Endothelial cell (in vitro differentiated cells): ENCODE results near the gene PTPA. TPM values are rescaled to one million over a fixed set of nuclear protein-coding genes. Genes with fewer than 3 reads are reported as not detected.

Experiments
- DNase-seq: peaks from one replicate; pipeline ENCODE4 v3.0.0; 2021; ENCODE audit warnings: low spot score
- H3K27ac Mint-ChIP-seq: one replicate; pipeline ENCODE4 v1.8.0; 2021; ENCODE audit warnings: mixed read lengths, inconsistent platforms; ENCODE audit not compliant: unreplicated experiment
- H3K27me3 Mint-ChIP-seq: one replicate; pipeline ENCODE4 v1.8.0; 2021; ENCODE audit warnings: mild to moderate bottlenecking, moderate library complexity, mixed read lengths, inconsistent platforms; ENCODE audit not compliant: unreplicated experiment
- H3K36me3 Mint-ChIP-seq: one replicate; pipeline ENCODE4 v1.8.0; 2021; ENCODE audit warnings: mild to moderate bottlenecking, low read depth, mixed read lengths, inconsistent platforms; ENCODE audit not compliant: unreplicated experiment
- H3K4me1 Mint-ChIP-seq: one replicate; pipeline ENCODE4 v1.8.0; 2021; ENCODE audit warnings: mild to moderate bottlenecking, mixed read lengths, inconsistent platforms; ENCODE audit not compliant: unreplicated experiment
- H3K4me3 Mint-ChIP-seq: one replicate; pipeline ENCODE4 v1.8.0; 2021; ENCODE audit warnings: mild to moderate bottlenecking, mixed read lengths, inconsistent platforms; ENCODE audit not compliant: unreplicated experiment
- H3K9me3 Mint-ChIP-seq: one replicate; pipeline ENCODE4 v1.8.0; 2021; ENCODE audit warnings: mixed read lengths, inconsistent platforms; ENCODE audit not compliant: unreplicated experiment
- total RNA-seq: library from RNA; stranded (reverse); fragmentation: NEBNext Ultra II Directional; extraction: Animal tissue kit (Norgen Biotek cat#: 25700); gene quantifications from one replicate; pipeline ENCODE4 v1.2.1, GENCODE V29; 2021; ENCODE audit not compliant: unreplicated experiment
- TF ChIP-seq, protein P1 (sequence below): fragments of 200-600 bp; sonication (generic); IDR thresholded peaks from one replicate; pipeline ENCODE4 v1.5.0; 2021; ENCODE audit warnings: antibody characterized with exemption; ENCODE audit not compliant: unreplicated experiment

PTPA gene
- total RNA-seq, 1 donor from 2014 or later: 120 TPM

DNA sequence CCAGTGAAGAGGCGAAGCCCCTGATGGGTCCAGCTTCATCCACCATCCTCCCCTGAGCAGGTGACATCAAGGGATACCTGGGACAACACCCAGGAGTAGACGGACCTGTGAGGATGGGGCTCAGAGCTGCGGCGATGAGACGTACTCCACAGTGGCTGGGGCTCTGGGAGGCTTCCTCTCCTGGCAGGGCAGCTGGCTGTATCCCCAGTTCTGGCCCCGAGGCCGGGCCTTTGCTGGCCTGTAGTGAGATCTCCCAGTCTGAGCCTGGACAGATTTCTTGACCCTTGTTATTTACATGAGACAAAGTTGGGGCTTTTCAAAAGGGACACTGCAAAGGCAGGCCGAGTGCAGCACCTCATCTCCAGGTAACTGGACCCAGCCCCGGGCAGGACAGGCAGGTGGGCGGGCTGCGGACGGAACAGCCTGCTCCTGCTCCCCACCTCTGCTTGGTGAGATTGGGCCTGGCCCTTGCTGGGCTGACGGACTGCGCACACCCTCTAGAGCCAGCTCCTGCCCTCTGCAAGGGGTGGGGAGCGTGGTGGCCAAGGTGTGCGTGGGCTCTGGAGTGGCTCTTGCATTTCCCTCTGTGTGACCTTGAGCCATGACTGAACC lies 43.8 kb downstream of the PTPA start:
- H3K27me3 Mint-ChIP-seq: peaks cover 11% of the 10 kb centered on the region
- no peaks in the 10 kb centered on the region for H3K9me3 Mint-ChIP-seq
- H3K4me1 Mint-ChIP-seq: peaks cover 2% of the 10 kb centered on the region
- no peak overlapping the region for H3K4me3 Mint-ChIP-seq
- no peak for DNase-seq
- TF ChIP-seq, protein P1, sequence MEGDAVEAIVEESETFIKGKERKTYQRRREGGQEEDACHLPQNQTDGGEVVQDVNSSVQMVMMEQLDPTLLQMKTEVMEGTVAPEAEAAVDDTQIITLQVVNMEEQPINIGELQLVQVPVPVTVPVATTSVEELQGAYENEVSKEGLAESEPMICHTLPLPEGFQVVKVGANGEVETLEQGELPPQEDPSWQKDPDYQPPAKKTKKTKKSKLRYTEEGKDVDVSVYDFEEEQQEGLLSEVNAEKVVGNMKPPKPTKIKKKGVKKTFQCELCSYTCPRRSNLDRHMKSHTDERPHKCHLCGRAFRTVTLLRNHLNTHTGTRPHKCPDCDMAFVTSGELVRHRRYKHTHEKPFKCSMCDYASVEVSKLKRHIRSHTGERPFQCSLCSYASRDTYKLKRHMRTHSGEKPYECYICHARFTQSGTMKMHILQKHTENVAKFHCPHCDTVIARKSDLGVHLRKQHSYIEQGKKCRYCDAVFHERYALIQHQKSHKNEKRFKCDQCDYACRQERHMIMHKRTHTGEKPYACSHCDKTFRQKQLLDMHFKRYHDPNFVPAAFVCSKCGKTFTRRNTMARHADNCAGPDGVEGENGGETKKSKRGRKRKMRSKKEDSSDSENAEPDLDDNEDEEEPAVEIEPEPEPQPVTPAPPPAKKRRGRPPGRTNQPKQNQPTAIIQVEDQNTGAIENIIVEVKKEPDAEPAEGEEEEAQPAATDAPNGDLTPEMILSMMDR: no peak
- H3K36me3 Mint-ChIP-seq: peaks cover 6% of the 10 kb centered on the region
- H3K27ac Mint-ChIP-seq: no peak overlapping the region

DNA sequence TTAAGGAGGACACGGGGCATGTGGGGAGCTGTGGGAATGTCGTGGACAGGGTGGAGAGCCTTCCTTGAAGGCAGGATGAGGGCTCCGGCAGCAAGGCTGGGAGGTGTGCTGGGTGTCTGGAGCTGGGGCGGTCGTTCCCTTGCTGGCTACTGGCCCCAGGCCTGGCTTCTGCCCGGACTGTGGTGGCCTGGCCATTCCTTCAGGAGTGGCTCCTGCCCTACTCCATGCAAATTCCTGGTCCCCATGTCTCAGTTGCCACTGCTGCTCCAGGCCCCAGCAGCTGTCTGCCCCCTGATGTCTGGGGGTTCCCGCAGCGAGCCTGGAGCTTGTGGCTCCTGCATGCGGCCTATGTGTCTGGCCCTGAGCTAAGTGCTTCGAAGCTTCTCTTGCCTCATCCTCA lies 44.9 kb downstream of the PTPA start:
- no peak overlapping the region for H3K4me3 Mint-ChIP-seq
- H3K36me3 Mint-ChIP-seq: peaks cover 3% of the 10 kb centered on the region
- H3K27ac Mint-ChIP-seq: no peak overlapping the region
- peaks cover 15% of the 10 kb centered on the region for H3K27me3 Mint-ChIP-seq
- H3K9me3 Mint-ChIP-seq: no peaks in the 10 kb centered on the region
- H3K4me1 Mint-ChIP-seq: peaks cover 6% of the 10 kb centered on the region
- TF ChIP-seq, protein P1: no peak
- no peak for DNase-seq

DNA sequence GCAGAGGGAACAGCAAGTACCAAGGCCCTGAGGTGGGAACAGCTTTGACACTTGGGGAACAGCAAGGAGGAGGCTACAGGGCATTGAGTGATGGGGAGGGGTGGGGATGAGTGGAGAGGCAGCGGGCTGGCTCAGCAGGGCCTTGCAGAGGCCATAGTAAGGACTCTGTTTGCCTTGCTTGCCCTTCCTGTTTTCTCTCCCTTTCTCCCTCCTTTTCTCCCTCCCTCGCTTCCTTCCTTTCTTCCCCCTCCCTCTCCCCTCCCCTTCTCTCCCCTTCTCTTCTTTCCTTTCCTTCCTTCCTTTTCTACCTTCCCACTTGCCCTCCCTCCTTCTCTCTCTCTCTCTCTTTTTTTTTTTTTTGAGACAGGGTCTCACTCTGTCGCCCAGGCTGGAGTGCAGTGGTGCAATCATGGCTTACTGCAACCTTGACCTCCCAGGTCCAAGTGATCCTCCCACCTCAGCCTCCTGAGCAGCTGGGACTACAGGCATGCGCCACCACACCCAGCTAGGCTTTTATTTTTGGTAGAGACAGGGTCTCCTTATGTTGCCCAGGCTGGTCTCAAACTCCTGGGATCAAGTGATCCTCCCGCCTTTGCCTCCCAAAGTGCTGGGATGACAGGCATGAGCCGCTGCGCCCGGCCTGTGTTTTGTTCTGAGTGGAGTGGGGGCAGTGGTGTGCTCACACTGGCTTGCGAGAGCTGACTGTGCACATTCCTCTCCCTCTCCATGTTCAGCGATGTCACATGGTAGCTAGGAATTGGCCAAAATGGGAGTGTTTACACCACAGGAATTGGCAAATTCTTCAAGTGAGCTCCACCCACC lies 49.7 kb downstream of the PTPA start:
- Mint-ChIP-seq H3K4me1 (peaks cover 7% of the 10 kb centered on the region), H3K4me3 (peak overlapping the region; percentile 31), H3K36me3 (peaks cover 7% of the 10 kb centered on the region), H3K27me3 (peaks cover 10% of the 10 kb centered on the region), H3K9me3 (no peaks in the 10 kb centered on the region), H3K27ac (peak overlapping the region; percentile 32)
- no peak for DNase-seq
- TF ChIP-seq, protein P1: no peak

DNA sequence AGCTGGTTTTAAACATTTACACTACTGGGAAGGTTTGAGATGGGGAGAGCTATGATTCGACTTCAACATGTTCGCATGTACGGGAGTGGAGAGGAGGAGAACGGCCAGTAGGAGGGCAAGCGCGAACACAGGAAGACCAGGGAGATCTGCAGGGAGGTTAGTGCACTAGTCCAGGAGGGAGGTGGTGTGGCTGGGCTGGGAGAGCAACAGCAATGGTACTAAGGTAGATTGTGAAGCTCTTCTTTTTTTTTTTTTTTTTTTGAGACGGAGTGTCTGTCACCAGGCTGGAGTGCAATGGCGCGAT lies 50.3 kb downstream of the PTPA start:
- peaks cover 7% of the 10 kb centered on the region for H3K36me3 Mint-ChIP-seq
- no peaks in the 10 kb centered on the region for H3K9me3 Mint-ChIP-seq
- H3K27me3 Mint-ChIP-seq: peaks cover 10% of the 10 kb centered on the region
- TF ChIP-seq, protein P1: no peak
- H3K4me1 Mint-ChIP-seq: peaks cover 7% of the 10 kb centered on the region
- no peak overlapping the region for H3K4me3 Mint-ChIP-seq
- no peak for DNase-seq
- H3K27ac Mint-ChIP-seq: peak overlapping the region; percentile 32
